Peyer's patch (tissue), 4 donors: ENCODE data around the gene EIF4EBP2. TPM values are rescaled to one million over a fixed set of nuclear protein-coding genes. Genes with fewer than 3 reads are reported as not detected.
A peak's percentile ranks its signal among the peaks of the same experiment; 100 is the strongest.

Source experiments
- DNase-seq, 3 donors: peaks; one replicate each; pipeline ENCODE4 v3.0.0-alpha.2; 2017 to 2019
- H3K27ac ChIP-seq, 4 donors: fragments of 200-600 bp; sonication (generic); one replicate each; pipeline ENCODE4 v1.5.1; 2016 to 2019
- H3K27me3 ChIP-seq, 2 donors: fragments of 200-600 bp; sonication (generic); one replicate each; pipeline ENCODE4 v1.5.1; 2019
- H3K36me3 ChIP-seq, 3 donors: fragments of 200-600 bp; sonication (generic); one replicate each; pipeline ENCODE4 v1.5.1; 2016 to 2019
- H3K4me1 ChIP-seq, 4 donors: fragments of 200-600 bp; sonication (generic); one replicate each; pipeline ENCODE4 v1.5.1; 2016 to 2019
- H3K4me3 ChIP-seq, 4 donors: fragments of 200-600 bp; sonication (generic); 1 replicate in 3 of 4; 2 replicates in 1 of 4; pipeline ENCODE4 v1.5.1; 2016 to 2019; ENCODE audit warnings: mild to moderate bottlenecking in 1 of 4
- H3K9me3 ChIP-seq, 4 donors: fragments of 200-600 bp; sonication (generic); one replicate each; pipeline ENCODE4 v1.5.1; 2016 to 2019; ENCODE audit warnings: mild to moderate bottlenecking in 1 of 4
- POLR2A ChIP-seq, 2 donors: fragments of 450-650 bp; IDR thresholded peaks; one replicate each; pipeline ENCODE4 v1.5.1; 2017; ENCODE audit warnings: antibody characterized with exemption in 2 of 2, mild to moderate bottlenecking in 2 of 2, moderate library complexity in 2 of 2
- total RNA-seq, 4 donors: library from RNA; depleted of rRNA; stranded (reverse); fragments of >200 nt; gene quantifications; one replicate each; pipeline ENCODE4 v1.1.0, GENCODE V29; 2016
- TF ChIP-seq, protein P1 (sequence below), 6 experiments: fragments of 450-650 bp in 4 of 6; fragments of 200-600 bp in 2 of 6; sonication (generic) in 1 of 6; IDR thresholded peaks; one replicate each; pipeline ENCODE4 v1.5.1; 2017 to 2019; ENCODE audit warnings: antibody characterized with exemption in 6 of 6, mild to moderate bottlenecking in 3 of 6, moderate library complexity in 1 of 6

The EIF4EBP2 gene
- total RNA-seq, 4 donors from 2014 or later, result 64.4 to 129 (median 93.0) TPM

DNA sequence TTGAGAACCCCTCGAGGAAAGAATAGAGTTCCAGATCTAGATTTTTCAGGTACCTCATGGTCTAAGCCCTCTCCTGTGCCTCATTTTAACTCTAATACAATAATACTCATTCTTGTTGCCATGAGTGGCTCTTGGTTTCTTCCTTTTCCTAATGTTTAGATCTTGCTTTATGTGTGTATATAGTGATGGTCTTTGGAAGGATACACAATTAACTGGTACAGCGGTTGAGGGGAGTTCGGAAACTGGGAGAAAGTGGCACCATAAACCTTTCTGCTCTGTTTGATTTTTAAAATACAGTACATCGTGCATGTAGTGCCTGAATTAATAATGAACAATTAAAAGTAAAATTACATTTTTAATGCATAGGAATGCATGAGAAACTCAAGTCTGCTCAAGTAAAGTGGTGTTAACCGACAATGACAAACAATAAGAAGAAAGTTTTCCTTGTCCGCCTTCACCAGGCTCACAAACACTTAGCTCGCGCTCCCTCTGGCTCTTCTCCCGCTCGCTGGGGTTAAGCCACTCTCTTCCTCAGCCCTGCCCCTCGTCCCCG, 386 bp upstream of the EIF4EBP2 start:
- no peaks in the 10 kb centered on the region for H3K36me3 ChIP-seq
- no peaks in the 10 kb centered on the region for H3K9me3 ChIP-seq
- peak overlapping the region; percentile 87 to 95 (median 88) for H3K4me3 ChIP-seq
- H3K4me1 ChIP-seq, result peaks cover 0 to 13% (median 7%) of the 10 kb centered on the region in 4 donors
- TF ChIP-seq, protein P1, sequence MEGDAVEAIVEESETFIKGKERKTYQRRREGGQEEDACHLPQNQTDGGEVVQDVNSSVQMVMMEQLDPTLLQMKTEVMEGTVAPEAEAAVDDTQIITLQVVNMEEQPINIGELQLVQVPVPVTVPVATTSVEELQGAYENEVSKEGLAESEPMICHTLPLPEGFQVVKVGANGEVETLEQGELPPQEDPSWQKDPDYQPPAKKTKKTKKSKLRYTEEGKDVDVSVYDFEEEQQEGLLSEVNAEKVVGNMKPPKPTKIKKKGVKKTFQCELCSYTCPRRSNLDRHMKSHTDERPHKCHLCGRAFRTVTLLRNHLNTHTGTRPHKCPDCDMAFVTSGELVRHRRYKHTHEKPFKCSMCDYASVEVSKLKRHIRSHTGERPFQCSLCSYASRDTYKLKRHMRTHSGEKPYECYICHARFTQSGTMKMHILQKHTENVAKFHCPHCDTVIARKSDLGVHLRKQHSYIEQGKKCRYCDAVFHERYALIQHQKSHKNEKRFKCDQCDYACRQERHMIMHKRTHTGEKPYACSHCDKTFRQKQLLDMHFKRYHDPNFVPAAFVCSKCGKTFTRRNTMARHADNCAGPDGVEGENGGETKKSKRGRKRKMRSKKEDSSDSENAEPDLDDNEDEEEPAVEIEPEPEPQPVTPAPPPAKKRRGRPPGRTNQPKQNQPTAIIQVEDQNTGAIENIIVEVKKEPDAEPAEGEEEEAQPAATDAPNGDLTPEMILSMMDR (IDR thresholded peaks at IDR 0.05), result no peak
- TF ChIP-seq POLR2A (IDR thresholded peaks at IDR 0.05), result no peak
- no peak for DNase-seq
- H3K27ac ChIP-seq, result peak overlapping the region; percentile 95 to 99 (median 97)
- H3K27me3 ChIP-seq, result no peaks in the 10 kb centered on the region

DNA sequence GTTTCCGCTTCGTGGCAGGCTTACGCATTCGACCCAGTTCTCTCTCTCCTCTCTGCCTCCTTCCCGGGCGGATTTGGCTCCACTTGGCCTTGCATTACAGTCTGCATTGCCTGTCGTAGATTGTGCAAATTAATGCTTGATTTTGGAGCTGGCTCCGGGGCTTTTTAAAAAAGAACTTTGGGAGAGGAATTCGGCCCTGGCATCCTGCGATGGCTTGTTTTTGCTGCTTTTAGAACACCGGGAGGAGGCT, 767 bp downstream of the EIF4EBP2 start:
- TF ChIP-seq, protein P1 (IDR thresholded peaks at IDR 0.05), result no peak
- Histone ChIP-seq H3K4me1 (peaks cover 0 to 24% (median 7%) of the 10 kb centered on the region in 4 donors), H3K36me3 (no peaks in the 10 kb centered on the region), H3K4me3 (peak overlapping the region; percentile 87 to 95 (median 88)), H3K9me3 (no peaks in the 10 kb centered on the region), H3K27me3 (no peaks in the 10 kb centered on the region), H3K27ac (peak overlapping the region; percentile 95 to 99 (median 97))
- DNase-seq, result no peak

DNA sequence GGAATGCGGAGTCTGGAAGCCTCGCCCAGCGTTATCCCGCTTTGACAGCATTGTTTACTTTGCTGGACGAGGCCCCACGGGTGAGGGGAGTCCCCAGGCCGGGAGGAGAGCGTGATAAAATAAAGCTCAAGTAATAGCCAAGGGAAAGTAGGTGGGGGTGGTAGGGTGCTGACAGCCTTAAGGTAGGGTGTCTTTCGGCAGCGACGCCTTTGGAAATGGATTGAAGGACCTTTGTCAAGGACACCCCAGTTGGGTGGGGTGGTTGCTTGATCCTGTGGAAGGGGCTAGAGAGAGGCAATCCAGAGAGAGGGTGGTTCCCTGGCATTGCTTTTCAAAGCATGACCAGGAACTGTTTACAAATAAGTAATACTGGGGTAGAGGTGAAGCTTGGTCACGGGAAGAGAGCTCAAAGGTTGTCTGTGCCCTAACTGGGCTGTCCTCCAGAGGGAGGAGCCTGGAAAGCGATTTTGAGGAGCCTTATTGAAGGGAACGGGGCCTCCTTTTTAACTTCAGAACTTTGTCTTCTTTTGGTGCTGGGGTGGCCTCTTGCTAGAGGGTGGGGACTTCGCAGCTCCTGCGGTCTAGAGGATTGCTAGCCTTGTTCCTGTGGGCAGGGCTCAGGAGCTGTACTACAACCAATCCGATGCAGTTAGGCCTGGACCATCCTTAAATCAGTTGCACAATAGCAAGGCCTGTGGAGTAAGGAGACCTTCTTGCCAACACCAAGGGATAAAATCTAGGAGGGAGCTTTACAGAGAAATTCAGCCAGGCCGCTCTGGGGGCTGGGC, 1.3 kb downstream of the EIF4EBP2 start:
- peaks cover 0 to 28% (median 7%) of the 10 kb centered on the region in 4 donors for H3K4me1 ChIP-seq
- no peaks in the 10 kb centered on the region for H3K27me3 ChIP-seq
- no peaks in the 10 kb centered on the region for H3K36me3 ChIP-seq
- no peaks in the 10 kb centered on the region for H3K9me3 ChIP-seq
- peak; percentile 49 to 84 (median 76) for DNase-seq
- H3K27ac ChIP-seq, result peak overlapping the region; percentile 95 to 99 (median 97)
- H3K4me3 ChIP-seq, result peak overlapping the region; percentile 87 to 95 (median 88)
- TF ChIP-seq, protein P1 (IDR thresholded peaks at IDR 0.05), result peak in 2 of 6 experiments; percentile 6 to 20
- TF ChIP-seq POLR2A (IDR thresholded peaks at IDR 0.05), result peak; percentile 61 to 87

DNA sequence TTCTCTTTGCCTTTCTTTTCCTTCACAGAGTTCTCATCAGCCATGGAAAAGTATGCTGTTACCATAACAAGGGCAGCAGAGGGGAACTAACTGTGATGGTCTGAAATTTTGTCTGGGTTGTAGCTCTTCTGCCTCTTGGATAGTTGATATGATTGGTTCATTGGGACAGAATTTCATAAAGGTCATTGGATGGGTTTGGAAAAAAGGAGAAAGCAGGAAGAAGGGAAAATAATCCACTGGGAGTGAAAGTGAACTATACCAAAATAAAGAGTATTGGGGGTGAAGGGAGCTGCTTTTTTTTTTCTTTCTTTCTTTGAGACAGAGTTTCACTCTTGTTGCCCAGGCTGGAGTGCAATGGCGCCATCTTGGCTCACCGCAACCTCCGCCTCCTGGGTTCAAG, 5.8 kb downstream of the EIF4EBP2 start:
- TF ChIP-seq POLR2A (IDR thresholded peaks at IDR 0.05), result no peak
- TF ChIP-seq, protein P1 (IDR thresholded peaks at IDR 0.05), result no peak
- peaks cover 0 to 40% (median 7%) of the 10 kb centered on the region in 4 donors for H3K4me1 ChIP-seq
- DNase-seq, result no peak
- H3K27me3 ChIP-seq, result no peaks in the 10 kb centered on the region
- H3K9me3 ChIP-seq, result no peaks in the 10 kb centered on the region
- peaks cover 0 to 11% (median 0%) of the 10 kb centered on the region in 3 donors for H3K36me3 ChIP-seq
- H3K27ac ChIP-seq, result no peak overlapping the region
- no peak overlapping the region for H3K4me3 ChIP-seq

DNA sequence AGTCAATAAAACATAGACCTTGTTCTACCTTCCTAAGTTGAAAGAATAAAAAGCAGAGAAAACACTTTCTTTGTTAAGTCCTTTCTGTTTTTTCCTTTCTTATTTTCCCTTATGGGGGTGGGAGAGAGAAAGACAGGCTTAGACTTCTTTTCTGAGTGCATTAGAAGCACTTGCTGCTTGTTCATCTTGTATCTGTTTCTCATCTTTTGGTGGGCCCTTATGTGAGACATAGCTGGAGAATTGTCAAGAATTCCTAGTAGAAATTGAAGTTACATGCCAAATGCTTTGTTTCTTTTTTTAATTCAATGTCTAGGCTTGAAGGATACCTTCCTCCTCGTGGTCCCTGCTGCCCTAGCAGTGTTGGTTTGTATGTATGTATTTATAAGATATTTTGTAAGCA, 6.7 kb downstream of the EIF4EBP2 start:
- Histone ChIP-seq H3K27me3 (no peaks in the 10 kb centered on the region), H3K27ac (no peak overlapping the region), H3K4me1 (peaks cover 0 to 40% (median 4%) of the 10 kb centered on the region in 4 donors), H3K9me3 (no peaks in the 10 kb centered on the region), H3K36me3 (peaks cover 0 to 11% (median 0%) of the 10 kb centered on the region in 3 donors), H3K4me3 (no peak overlapping the region)
- no peak for DNase-seq
- no peak for TF ChIP-seq POLR2A (IDR thresholded peaks at IDR 0.05)
- TF ChIP-seq, protein P1 (IDR thresholded peaks at IDR 0.05), result no peak
